Upper lobe of left lung (tissue), 4 donors: ENCODE results near the gene KRTAP12-4.

ENCODE experiments used
- CTCF ChIP-seq, 6 experiments: fragments of 450-650 bp in 4 of 6; fragments of 200-600 bp in 2 of 6; sonication (generic) in 2 of 6; IDR thresholded peaks; one replicate each; pipeline ENCODE4 v1.5.1; 2016 to 2019; ENCODE audit warnings: antibody characterized with exemption in 6 of 6
- EP300 ChIP-seq, 4 donors: sonication (generic); formaldehyde crosslinking; IDR thresholded peaks; one replicate each; pipeline ENCODE4 v1.5.1; 2017; ENCODE audit warnings: antibody characterized with exemption in 4 of 4, control low read depth in 2 of 4

- no peak for TF ChIP-seq CTCF (IDR thresholded peaks at IDR 0.05)
- TF ChIP-seq EP300 (IDR thresholded peaks at IDR 0.05) = no peak
These were observed 35.5 kb downstream of the KRTAP12-4 start for GRCh38 chr21:44618909-44619308.
